GM21737 (cell line): Measurements from ENCODE around the gene OR2B3.
"Not testable (repeated sequence)": the region's sequence is repeated elsewhere in the genome, so short reads cannot be mapped to it uniquely, and the experiment has no call there.

Experiments
- ATAC-seq: cut with Tn5 transposase; IDR thresholded peaks from one replicate; pipeline ENCODE4 v1.9.1; 2021; ENCODE audit warnings: mild to moderate bottlenecking, moderate library complexity; ENCODE audit not compliant: unreplicated experiment

Gene OR2B3

GRCh38 chr6:29087213-29087612 lies at the start of gene OR2B3:
Gene OR2B3 (minus strand): TSS chr6:29087313. CDS start chr6:29087248, 65 bp downstream.
- no peak for ATAC-seq

- ATAC-seq: no peak
Measured at GRCh38 chr6:29131691-29132090, 44.6 kb upstream of the OR2B3 start.

- ATAC-seq: no peak
Measured at GRCh38 chr6:29130644-29131043, 43.5 kb upstream of the OR2B3 start.

GRCh38 chr6:29129326-29130012 lies 42.4 kb upstream of the OR2B3 start:
- ATAC-seq: no peak

GRCh38 chr6:29114964-29115363 lies 27.9 kb upstream of the OR2B3 start:
- ATAC-seq: not testable (repeated sequence)

- no peak for ATAC-seq
Measured at GRCh38 chr6:29112135-29112534, 25.0 kb upstream of the OR2B3 start.

- no peak for ATAC-seq
Measured at GRCh38 chr6:29107758-29108157, 20.6 kb upstream of the OR2B3 start, which contains the start of gene OR2J3. Gene OR2J3 (plus strand): TSS chr6:29108058. CDS start chr6:29111891, 3,833 bp downstream.

- ATAC-seq: no peak
Measured at GRCh38 chr6:29099190-29099589, 12.1 kb upstream of the OR2B3 start, which contains the start of gene OR2J1. Gene OR2J1 (plus strand): TSS chr6:29099490. CDS start chr6:29100943, 1,453 bp downstream.

GRCh38 chr6:29097803-29098202 lies 10.7 kb upstream of the OR2B3 start:
- no peak for ATAC-seq

- ATAC-seq: no peak
Measured at GRCh38 chr6:29092957-29093356, 5.8 kb upstream of the OR2B3 start.

GRCh38 chr6:29082457-29082856 lies 4.7 kb downstream of the OR2B3 start:
- ATAC-seq: no peak

GRCh38 chr6:29081312-29081711 lies 5.8 kb downstream of the OR2B3 start:
- ATAC-seq: no peak

GRCh38 chr6:29079203-29079602 lies 7.9 kb downstream of the OR2B3 start:
- ATAC-seq: no peak

GRCh38 chr6:29071831-29072723 lies 15.0 kb downstream of the OR2B3 start:
- no peak for ATAC-seq

GRCh38 chr6:29051680-29052079 lies 35.4 kb downstream of the OR2B3 start:
- no peak for ATAC-seq

GRCh38 chr6:29045075-29045474 lies 42.0 kb downstream of the OR2B3 start, which contains the start of gene OR2W1:
Gene OR2W1 (minus strand): TSS chr6:29045175. CDS start chr6:29045175, 0 bp downstream.
- no peak for ATAC-seq
